GM12878 (cell line): ENCODE data around the gene MSMB. TPM values are rescaled to one million over a fixed set of nuclear protein-coding genes. Genes with fewer than 3 reads are reported as not detected.
"Not testable (repeated sequence)": the region's sequence is repeated elsewhere in the genome, so short reads cannot be mapped to it uniquely, and the experiment has no call there.

Experiments used
- ATAC-seq: fragments of 200-7000 bp; cut with Tn5 transposase; 3 replicates; pipeline ENCODE4 v1.9.1; 2020; ENCODE audit warnings: mild to moderate bottlenecking, moderate library complexity
- BruUV-seq: library from RNA; stranded (reverse); fragments of 400-500 nt; replicated peaks from 2 replicates; lab custom pipeline; 2021; lab: Mats Ljungman, UMichigan
- CTCF ChIA-PET: fragments of 300-600 bp; sonication (Branson Sonifier 250); formaldehyde crosslinking; extraction: SDS; loops from one replicate; lab custom pipeline; 2021; ENCODE audit warnings: inconsistent platforms; lab: Yijun Ruan, JAX
- POLR2A ChIA-PET: fragments of 350-600 bp; formaldehyde crosslinking; extraction: SDS; loops from one replicate; lab custom pipeline; 2021; ENCODE audit warnings: inconsistent platforms; lab: Charles Lee
- RAD21 ChIA-PET: fragments of 300-600 bp; sonication (Branson Sonifier 250); formaldehyde crosslinking; loops from one replicate; lab custom pipeline; 2023; ENCODE audit warnings: antibody characterized with exemption; ENCODE audit not compliant: unreplicated experiment; lab: Charles Lee
- SMC1A ChIA-PET: fragments of 300-600 bp; sonication (Branson Sonifier 250); formaldehyde crosslinking; loops from one replicate; lab custom pipeline; 2023; ENCODE audit not compliant: unreplicated experiment, uncharacterized antibody; lab: Charles Lee
- DNase-seq: peaks from one replicate; pipeline ENCODE4 v3.0.0-alpha.2; 2011; ENCODE audit warnings: low read depth, low spot score
- FAIRE-seq: peaks from 3 replicates; lab custom pipeline; 2011; peaks lifted over from hg19 to GRCh38; lab: Jason Lieb, UNC
- H2AFZ ChIP-seq: 2 replicates; pipeline ENCODE4 v1.6.0; 2011; ENCODE audit warnings: low read depth, low read length, control low read depth; ENCODE audit not compliant: control insufficient read depth
- H3K27ac ChIP-seq: 2 replicates; pipeline ENCODE4 v1.5.1; 2011; ENCODE audit warnings: control low read depth; ENCODE audit not compliant: control insufficient read depth, insufficient read depth
- H3K27me3 ChIP-seq, 2 experiments: replicated peaks in 1 of 2; 2 replicates each; pipeline versions ENCODE4 v1.6.0 to v1.6.1; 2011; ENCODE audit warnings: low read length in 1 of 2; ENCODE audit not compliant: control insufficient read depth in 2 of 2, insufficient read depth in 2 of 2
- H3K36me3 ChIP-seq, 2 experiments: 2 replicates each; pipeline ENCODE4 v1.5.1; 2011; ENCODE audit warnings: low read length in 1 of 2; ENCODE audit not compliant: control insufficient read depth in 2 of 2, insufficient read depth in 2 of 2
- H3K4me1 ChIP-seq: 2 replicates; pipeline ENCODE4 v1.6.1; 2011; ENCODE audit warnings: mild to moderate bottlenecking, low read length, moderate library complexity, mixed read lengths; ENCODE audit not compliant: control insufficient read depth, insufficient read depth
- H3K4me2 ChIP-seq: 2 replicates; pipeline ENCODE4 v1.6.0; 2011; ENCODE audit warnings: control low read depth; ENCODE audit not compliant: control insufficient read depth, insufficient read depth
- H3K4me3 ChIP-seq: fragments of 200-600 bp; sonication (generic); 2 replicates; pipeline ENCODE4 v1.5.1; 2016
- H3K79me2 ChIP-seq: 2 replicates; pipeline ENCODE4 v1.6.0; 2011; ENCODE audit warnings: low read length; ENCODE audit not compliant: control insufficient read depth, insufficient read depth
- H3K9ac ChIP-seq: 2 replicates; pipeline ENCODE4 v1.8.0; 2011; ENCODE audit warnings: low read length, control low read depth, mixed read lengths; ENCODE audit not compliant: control insufficient read depth, insufficient read depth
- H3K9me3 ChIP-seq: replicated peaks from 3 replicates; pipeline ENCODE4 v1.5.1; 2011; ENCODE audit warnings: mild to moderate bottlenecking, low read length; ENCODE audit not compliant: control insufficient read depth, insufficient read depth
- H4K20me1 ChIP-seq: 2 replicates; pipeline ENCODE4 v1.6.0; 2011; ENCODE audit not compliant: control insufficient read depth, insufficient read depth
- CEBPB ChIP-seq, 2 experiments: fragments of 150-350 bp in 1 of 2; IDR thresholded peaks; 2 replicates each; pipeline ENCODE4 v1.6.1; 2012 to 2014; ENCODE audit warnings: low read depth in 2 of 2, low read length in 2 of 2, borderline replicate concordance in 1 of 2, inconsistent platforms in 1 of 2
- NFIC ChIP-seq: IDR thresholded peaks from 2 replicates; pipeline ENCODE4 v1.6.1; 2012; ENCODE audit warnings: low read depth, mild to moderate bottlenecking, inconsistent platforms, low read length, moderate library complexity
- NFYA ChIP-seq: IDR thresholded peaks from 2 replicates; pipeline ENCODE4 v1.6.1; 2011; ENCODE audit warnings: low read depth, mild to moderate bottlenecking, low read length, improper control_type of control experiment, borderline replicate concordance
- NR2C1 ChIP-seq: fragments of 450-650 bp; IDR thresholded peaks from 2 replicates; pipeline ENCODE4 v1.6.1; 2017; ENCODE audit warnings: antibody characterized with exemption, mild to moderate bottlenecking, moderate library complexity
- RAD21 ChIP-seq: IDR thresholded peaks from 2 replicates; pipeline ENCODE4 v1.6.1; 2011; ENCODE audit warnings: mild to moderate bottlenecking, low read depth, low read length, moderate library complexity; ENCODE audit not compliant: insufficient read depth
- SIN3A ChIP-seq: IDR thresholded peaks from 2 replicates; pipeline ENCODE4 v1.6.1; 2012; ENCODE audit warnings: low read depth, low read length, improper control_type of control experiment
- SREBF2 ChIP-seq: IDR thresholded peaks from 2 replicates; pipeline ENCODE4 v1.6.1; 2012; ENCODE audit warnings: mild to moderate bottlenecking, low read length
- WGBS: methylation state at CpG from one replicate; pipeline ENCODE4 v1.1.6; 2016; ENCODE audit warnings: low lambda C conversion rate; ENCODE audit not compliant: insufficient replicate concordance, insufficient coverage; ENCODE audit errors: missing lambda C conversion rate; 5-methylcytosine and 5-hydroxymethylcytosine counted together
- in situ Hi-C: fragments of 300-500 bp; cut with MboI; formaldehyde crosslinking; loops from 9 replicates; pipeline ENCODE4 v1.14.3; 2018; ENCODE audit warnings: mixed read lengths
- intact Hi-C: fragments of 100-400 bp; cut with micrococcal nuclease; formaldehyde crosslinking; loops from one replicate; pipeline ENCODE4 v1.14.2; 2022; ENCODE audit not compliant: unreplicated experiment
- polyA plus RNA-seq, 11 experiments: library from polyadenylated mRNA; depleted of rRNA in 4 of 11; unstranded in 6 of 11; stranded (reverse) in 5 of 11; fragments of >200 nt; fragmentation: Nextera tagmentation in 4 of 11; fragmentation: Illumina TruSeq in 1 of 11; extraction: Ambion mirVana in 4 of 11; extraction: Trizol in 1 of 11; gene quantifications; 1 replicate in 1 of 11; 2 replicates in 10 of 11; pipeline versions ENCODE4 v1.2.1 to v1.2.3, GENCODE V29; 2011 to 2016; ENCODE audit warnings: inconsistent platforms in 2 of 11, missing spikeins in 2 of 11, low read depth in 1 of 11
- total RNA-seq, 4 experiments: library from RNA; depleted of rRNA in 3 of 4; stranded (reverse); fragments of >200 nt in 3 of 4; fragmentation: Illumina TruSeq in 1 of 4; extraction: Trizol in 1 of 4; gene quantifications; 2 replicates each; pipeline versions ENCODE4 v1.2.1 to v1.2.3, GENCODE V29; 2013 to 2021
- TF ChIP-seq, protein P1 (sequence below): fragments of 450-650 bp; formaldehyde crosslinking; IDR thresholded peaks from 2 replicates; pipeline ENCODE4 v1.5.0; 2022; ENCODE audit warnings: mild to moderate bottlenecking, missing genetic modification characterization

The MSMB gene
- total and polyA plus RNA-seq, 10 of the 15 experiments (the other 5 are each of a cell fraction or from before 2014, with no cell fraction given): not detected

- no peak for TF ChIP-seq NFIC
These were observed 45.2 kb upstream of the MSMB start (continued) for GRCh38 chr10:46091080-46091827.

GRCh38 chr10:46090258-46090812 lies 44.3 kb upstream of the MSMB start:
- ChIA-PET CTCF (no interaction called here), SMC1A (no interaction called here), POLR2A (no interaction called here), RAD21 (no interaction called here)
- intact Hi-C loops: no loop called here
- H3K27me3 ChIP-seq: no peaks in the 10 kb centered on the region
- H3K36me3 ChIP-seq: no peaks in the 10 kb centered on the region
- H3K4me1 ChIP-seq: peaks cover 18% of the 10 kb centered on the region
- no peak for ATAC-seq
- no peak for DNase-seq
- no peak for FAIRE-seq
- no peak overlapping the region for H3K9ac ChIP-seq
- no peak overlapping the region for H3K27ac ChIP-seq
- no peaks in the 10 kb centered on the region for H4K20me1 ChIP-seq
- H2AFZ ChIP-seq: no peak overlapping the region
- no peak overlapping the region for H3K4me2 ChIP-seq
- 70% methylated on average over 9 of the region's 10 CpGs for WGBS
- no peak for TF ChIP-seq SREBF2
- TF ChIP-seq SIN3A: no peak
- no peak for TF ChIP-seq CEBPB (IDR thresholded peaks at IDR 0.05; ENCODE audit: borderline replicate concordance in 1 of 2, low read depth in 2 of 2, low read length in 2 of 2)
- TF ChIP-seq, protein P1, sequence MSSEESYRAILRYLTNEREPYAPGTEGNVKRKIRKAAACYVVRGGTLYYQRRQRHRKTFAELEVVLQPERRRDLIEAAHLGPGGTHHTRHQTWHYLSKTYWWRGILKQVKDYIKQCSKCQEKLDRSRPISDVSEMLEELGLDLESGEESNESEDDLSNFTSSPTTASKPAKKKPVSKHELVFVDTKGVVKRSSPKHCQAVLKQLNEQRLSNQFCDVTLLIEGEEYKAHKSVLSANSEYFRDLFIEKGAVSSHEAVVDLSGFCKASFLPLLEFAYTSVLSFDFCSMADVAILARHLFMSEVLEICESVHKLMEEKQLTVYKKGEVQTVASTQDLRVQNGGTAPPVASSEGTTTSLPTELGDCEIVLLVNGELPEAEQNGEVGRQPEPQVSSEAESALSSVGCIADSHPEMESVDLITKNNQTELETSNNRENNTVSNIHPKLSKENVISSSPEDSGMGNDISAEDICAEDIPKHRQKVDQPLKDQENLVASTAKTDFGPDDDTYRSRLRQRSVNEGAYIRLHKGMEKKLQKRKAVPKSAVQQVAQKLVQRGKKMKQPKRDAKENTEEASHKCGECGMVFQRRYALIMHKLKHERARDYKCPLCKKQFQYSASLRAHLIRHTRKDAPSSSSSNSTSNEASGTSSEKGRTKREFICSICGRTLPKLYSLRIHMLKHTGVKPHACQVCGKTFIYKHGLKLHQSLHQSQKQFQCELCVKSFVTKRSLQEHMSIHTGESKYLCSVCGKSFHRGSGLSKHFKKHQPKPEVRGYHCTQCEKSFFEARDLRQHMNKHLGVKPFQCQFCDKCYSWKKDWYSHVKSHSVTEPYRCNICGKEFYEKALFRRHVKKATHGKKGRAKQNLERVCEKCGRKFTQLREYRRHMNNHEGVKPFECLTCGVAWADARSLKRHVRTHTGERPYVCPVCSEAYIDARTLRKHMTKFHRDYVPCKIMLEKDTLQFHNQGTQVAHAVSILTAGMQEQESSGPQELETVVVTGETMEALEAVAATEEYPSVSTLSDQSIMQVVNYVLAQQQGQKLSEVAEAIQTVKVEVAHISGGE (CRISPR knock-in tag): no peak
- TF ChIP-seq RAD21: no peak
- TF ChIP-seq NFYA: no peak
- no peak for TF ChIP-seq NR2C1
- TF ChIP-seq, all 136 proteins: peak for 0
- H3K4me3 ChIP-seq: no peak overlapping the region
- no TSS peak for BruUV-seq
- no peaks in the 10 kb centered on the region for H3K9me3 ChIP-seq
- in situ Hi-C loops: no loop called here
- H3K79me2 ChIP-seq: no peaks in the 10 kb centered on the region

DNA sequence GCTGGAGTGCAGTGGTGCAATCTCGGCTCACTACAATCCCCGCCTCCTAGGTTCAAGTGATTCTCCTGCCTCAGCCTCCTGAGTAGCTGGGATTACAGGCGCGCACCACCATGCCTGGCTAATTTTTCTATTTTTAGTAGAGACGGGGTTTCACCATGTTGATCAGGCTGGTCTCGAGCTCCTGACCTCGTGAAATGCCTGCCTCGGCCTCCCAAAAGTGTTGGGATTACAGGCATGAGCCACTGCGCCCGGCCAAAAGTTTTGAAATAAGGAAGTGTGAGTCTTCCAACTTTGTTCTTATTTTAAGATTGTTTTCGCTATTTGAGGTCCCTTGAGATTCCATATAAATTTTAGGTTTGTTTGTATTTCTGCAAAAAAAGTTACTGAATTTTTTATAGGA lies 41.3 kb upstream of the MSMB start:
- H2AFZ ChIP-seq, BruUV-seq, in situ Hi-C loops, H3K27me3 ChIP-seq, ATAC-seq, CTCF ChIA-PET, H4K20me1 ChIP-seq, POLR2A ChIA-PET, SMC1A ChIA-PET, H3K9ac ChIP-seq, intact Hi-C loops, H3K4me1 ChIP-seq, FAIRE-seq, H3K9me3 ChIP-seq, H3K27ac ChIP-seq, H3K79me2 ChIP-seq, H3K4me3 ChIP-seq, H3K36me3 ChIP-seq, RAD21 ChIA-PET, H3K4me2 ChIP-seq, DNase-seq: not testable (repeated sequence)
- WGBS: 73% methylated on average over 11 of the region's 11 CpGs
